ENCODE data around the gene PATE3.

PATE3 gene
- total RNA-seq, result 0 reads per million in 2 donors

DNA sequence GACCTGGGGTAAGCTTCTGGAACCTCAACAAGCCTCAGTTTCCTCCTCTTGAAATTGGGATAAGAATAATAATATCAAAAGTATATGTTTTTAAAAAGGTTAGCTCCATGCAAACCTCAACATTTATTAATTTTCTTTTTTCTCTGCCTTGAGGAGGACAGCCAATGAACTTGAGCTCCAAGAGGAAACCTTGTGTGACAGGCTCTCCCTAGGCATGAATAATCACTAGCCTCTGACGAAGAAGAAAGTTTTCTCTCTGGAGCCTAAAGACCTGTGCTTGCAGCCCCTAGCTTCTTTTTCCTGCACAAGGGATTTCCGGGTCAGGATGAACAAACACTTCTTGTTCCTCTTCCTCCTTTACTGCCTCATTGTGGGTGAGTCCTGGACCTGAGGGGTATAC lies at the start of gene PATE3:
Gene PATE3, plus strand, starts transcription at position 301 of the 400 bp plus-strand sequence. Its CDS starts 25 bp downstream, at position 326.
- DNase-seq, result no peak

GRCh38 chr11:125740617-125741016 lies 47.3 kb upstream of the PATE3 start:
- no peak for DNase-seq

- no peak for DNase-seq
Measured at GRCh38 chr11:125743681-125744080, 44.2 kb upstream of the PATE3 start.

DNA sequence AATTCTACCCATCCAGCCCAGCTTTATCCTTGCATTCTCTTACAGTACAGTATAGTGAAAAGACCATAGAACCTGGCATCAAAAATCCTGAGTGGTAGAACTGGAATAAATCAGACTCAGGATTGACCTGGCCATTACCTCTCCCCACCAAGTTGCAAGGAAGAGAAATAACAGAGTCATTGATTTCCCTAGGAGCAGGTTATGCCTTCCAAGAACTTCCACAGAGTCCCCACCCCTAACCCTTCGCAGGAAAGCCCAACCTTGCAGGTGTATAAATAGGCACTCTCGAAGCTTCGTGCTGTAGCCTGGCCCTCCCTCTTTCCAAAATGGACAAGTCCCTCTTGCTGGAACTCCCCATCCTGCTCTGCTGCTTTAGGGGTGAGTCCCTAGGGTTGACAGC lies 41.9 kb upstream of the PATE3 start, which contains the start of gene PATE1:
Gene PATE1, plus strand, starts transcription at position 301 of the 400 bp plus-strand sequence. Its CDS starts 26 bp downstream, at position 327.
- no peak for DNase-seq

DNA sequence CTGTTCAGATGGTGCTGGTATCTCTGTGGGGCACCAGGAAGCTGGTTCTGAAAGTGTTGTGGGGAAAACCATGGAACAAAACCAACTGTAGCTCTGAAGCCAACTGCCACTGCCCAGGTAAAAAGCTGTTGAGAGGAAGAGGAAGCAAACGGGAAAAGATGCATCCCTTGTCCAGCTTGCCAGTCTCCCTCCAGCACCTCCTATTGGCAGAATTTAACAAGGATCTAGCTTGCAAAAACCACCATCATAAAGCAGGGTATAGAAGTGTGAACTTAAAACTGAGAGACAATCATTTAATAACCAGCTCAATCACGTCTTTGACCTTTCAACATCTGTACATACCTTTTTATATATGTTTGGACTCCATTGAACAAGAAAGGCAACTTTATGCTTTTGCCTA lies 37.3 kb upstream of the PATE3 start:
- DNase-seq, result no peak

GRCh38 chr11:125756050-125756449 lies 31.9 kb upstream of the PATE3 start:
- no peak for DNase-seq

GRCh38 chr11:125762445-125762844 lies 25.5 kb upstream of the PATE3 start:
- DNase-seq, result no peak

DNA sequence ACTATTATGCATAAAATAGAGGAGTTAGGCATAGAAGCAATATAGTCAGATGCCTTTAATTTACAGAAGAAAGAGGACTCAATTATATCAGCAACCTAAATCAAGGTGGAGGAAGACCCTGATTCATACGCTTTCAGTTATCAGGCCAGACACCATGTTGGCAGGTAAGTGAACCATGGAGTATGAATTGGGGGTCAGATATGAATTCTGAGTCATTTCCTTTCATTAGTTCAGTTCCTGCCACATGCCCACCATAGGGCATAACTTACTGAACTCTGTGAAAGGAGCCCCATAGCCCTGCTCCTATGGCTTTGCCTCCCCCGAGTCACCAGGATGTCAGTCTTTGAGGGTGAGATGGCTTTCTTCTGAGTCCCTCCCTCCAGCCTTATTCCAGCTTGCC lies 24.4 kb upstream of the PATE3 start:
- DNase-seq, result no peak

DNA sequence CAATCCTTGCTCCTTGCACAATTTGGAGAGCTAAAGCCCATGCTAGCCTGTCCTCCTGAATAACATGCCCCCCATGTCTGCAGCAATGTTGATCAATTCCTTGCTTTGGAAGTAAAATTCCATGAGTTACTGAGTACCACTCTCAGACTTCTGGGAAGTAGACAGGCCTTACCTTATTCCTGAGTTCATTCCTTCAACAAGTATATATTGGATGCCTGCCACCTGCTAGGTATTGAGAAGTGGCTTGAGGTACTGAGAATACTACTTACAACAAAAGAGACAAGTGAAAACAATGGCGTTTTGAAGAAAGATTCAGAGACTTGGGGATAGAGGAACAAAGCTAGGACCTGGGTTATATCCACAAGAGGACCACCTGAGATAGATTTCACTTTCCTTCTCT lies 21.7 kb upstream of the PATE3 start:
- DNase-seq, result no peak

DNA sequence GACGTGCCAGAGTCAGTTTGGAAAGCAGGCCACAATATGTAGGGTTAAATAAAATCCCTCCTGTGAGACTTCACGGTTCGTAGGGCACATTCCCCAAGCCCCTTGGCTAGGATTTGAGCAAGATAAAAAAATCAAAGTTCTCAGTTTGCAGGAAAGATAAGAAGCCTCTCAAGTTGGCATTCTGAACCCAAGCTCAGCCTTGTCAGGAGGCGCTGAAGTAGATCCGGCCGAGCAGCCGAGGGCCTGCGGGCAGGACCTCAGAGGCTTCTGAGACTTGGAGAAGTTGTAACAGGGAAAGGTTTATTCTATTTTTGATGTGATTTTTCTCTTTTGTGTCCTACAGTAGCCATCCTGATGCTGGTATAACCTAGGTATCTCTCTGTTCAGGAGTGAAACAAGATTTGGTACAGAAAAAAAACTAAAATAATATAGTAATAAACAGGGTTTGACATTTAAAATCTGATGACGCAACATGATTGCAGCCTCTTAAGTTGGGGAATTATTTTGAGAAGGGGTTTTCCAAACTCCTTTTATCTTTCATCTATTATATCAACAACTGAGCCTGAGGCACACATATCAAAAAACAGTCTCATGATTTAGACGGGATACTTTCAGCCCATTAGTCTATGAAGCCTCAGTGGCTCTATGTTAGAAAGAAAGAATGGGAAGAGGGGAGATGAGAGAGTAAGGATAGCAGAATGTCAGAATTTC lies 19.4 kb upstream of the PATE3 start:
- DNase-seq, result no peak

DNA sequence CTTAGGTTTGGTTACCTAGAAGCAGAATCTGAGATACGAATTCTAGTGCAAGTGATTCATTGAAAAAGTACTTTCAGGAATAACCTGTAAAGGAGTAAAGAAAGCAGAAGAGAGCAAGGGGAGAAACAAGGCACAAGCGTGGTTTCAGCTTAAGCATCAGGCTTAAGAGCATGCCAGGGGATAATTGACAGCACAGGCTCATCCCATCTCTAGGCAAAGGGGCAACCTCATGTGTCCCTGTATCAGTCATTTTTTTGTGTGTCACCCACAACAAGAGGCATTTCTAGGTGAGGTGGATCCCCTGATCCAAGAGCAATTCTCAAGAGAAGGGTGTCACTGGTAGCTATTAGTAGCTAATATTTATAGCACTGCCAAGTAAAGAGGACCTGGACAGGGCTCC lies 17.3 kb upstream of the PATE3 start:
- no peak for DNase-seq

- no peak for DNase-seq
Measured at GRCh38 chr11:125772834-125773505, 15.0 kb upstream of the PATE3 start.

DNA sequence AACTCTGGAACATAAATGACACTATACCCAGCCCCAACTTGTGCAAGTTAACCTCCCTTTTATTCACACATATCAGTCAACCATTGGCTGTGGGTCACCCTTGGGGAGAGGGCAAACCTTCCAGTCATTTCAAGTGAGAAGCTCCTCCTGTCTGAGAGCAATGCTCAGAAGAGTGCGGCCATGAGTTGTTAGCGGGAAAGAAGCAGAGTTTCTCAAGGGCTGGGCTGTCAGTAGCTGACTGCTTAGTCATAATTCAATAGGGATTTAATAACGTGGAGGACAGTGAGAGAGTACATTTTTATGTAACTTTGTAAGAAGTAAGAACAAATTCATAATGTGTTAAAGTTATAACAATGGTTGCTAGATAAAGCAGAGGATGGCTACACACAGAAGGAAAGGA lies 14.4 kb upstream of the PATE3 start:
- DNase-seq, result no peak

- DNase-seq, result no peak
Measured at GRCh38 chr11:125777309-125777708, 10.6 kb upstream of the PATE3 start.

- no peak for DNase-seq
Measured at GRCh38 chr11:125778728-125779127, 9.2 kb upstream of the PATE3 start, which contains the start of gene PATE2. Gene PATE2, minus strand, starts transcription at chr11:125778828. Its CDS starts 55 bp downstream, at chr11:125778773.

GRCh38 chr11:125784678-125785077 lies 3.2 kb upstream of the PATE3 start:
- no peak for DNase-seq

DNA sequence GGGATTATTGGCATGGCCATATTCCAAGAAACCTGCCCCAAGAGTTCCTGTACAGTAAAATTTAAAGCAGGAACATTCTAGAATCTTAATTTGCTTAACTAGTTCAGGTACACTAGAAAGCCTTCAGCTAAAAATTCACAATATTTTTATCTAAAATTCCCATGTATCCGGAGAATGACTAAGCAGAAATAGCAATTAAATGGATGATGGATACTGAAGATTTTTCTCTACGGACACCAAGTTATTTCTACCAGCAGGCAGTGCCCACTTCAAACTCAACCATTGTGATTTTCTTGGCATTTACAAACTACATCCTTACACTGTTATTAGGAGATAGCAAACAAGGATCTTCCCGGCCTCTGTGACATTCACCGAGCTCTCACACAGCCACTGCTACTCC lies 2.9 kb downstream of the PATE3 start:
- no peak for DNase-seq

- no peak for DNase-seq
Measured at GRCh38 chr11:125797641-125798040, 9.7 kb downstream of the PATE3 start.

- DNase-seq, result no peak
Measured at GRCh38 chr11:125799808-125800207, 11.9 kb downstream of the PATE3 start.

DNA sequence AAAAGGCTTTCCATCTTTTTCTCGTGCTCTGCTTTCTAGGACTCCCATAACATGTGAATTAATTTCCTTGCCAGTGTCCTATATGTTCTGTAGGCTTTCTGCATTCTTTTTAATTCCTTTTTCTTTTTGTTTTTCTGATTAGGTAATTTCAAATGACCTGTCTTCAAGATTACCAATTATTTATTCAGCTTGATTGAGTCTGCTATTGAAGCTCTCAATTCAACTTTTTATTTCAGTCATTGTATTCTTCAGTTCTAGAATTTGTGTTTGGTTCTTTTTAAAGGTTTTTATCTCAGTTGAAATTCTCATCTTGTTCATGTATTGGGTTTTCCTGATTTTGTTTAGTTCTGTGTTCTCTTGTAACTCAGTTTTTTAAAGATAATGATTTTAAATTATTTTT lies 14.5 kb downstream of the PATE3 start:
- DNase-seq, result no peak

DNA sequence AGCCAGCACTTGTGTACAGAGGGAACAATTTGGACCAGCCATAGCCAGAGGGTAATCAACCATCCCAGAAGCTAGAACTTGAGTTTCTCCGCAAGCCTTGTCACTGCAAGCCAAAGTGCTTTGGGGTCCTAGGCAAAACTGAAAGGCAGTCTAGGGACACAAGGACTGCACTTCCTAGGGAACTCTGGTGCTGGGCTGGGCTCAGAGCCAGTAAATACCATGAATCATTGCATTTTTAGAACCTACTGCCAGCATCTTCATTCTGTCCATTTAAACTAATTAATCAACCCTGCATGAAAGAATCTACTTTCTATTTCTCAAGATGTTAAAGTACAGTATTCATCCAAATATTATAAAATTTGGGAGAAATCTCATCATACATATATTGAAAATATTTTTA lies 20.0 kb downstream of the PATE3 start:
- no peak for DNase-seq

DNA sequence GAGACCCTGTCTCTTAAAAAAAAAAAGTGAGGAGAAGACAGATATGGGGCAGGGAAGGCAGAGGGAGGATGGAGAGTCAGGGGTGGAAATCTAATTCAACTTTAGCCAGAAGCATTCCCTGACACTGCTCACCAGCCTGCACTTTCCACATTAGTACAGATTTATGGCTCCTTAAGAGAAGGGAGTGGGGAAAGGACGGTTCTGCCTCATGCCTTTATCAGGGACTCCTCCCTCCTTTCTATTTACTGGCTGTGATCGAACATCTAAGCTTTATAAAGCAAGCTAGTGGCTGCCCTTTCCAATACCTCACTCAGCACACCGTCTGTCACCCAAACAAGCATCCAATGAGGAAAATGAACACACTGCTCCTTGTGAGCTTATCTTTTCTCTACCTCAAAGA lies 45.1 kb downstream of the PATE3 start, which contains the start of gene PATE4:
Gene PATE4, plus strand, starts transcription at position 301 of the 400 bp plus-strand sequence. Its CDS starts 44 bp downstream, at position 345.
- no peak for DNase-seq

DNA sequence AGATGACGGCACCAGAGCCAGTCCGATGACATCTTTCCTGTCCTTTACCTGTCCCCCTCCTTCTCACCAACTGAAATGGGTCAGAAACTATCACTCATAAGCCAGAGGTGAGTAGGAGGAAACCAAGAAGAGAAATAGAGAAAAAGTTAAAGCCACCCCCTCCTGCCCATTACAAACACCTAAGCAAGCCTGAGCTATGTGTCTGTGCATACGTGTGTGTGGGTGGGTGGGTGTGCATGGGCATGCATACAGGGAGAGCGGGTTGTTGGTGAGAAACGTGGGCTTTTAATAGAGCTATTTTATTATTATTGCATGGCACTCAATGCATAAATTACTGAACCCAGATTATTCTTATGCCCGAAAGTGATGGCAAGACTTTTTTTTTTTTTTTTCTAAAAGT lies 47.8 kb downstream of the PATE3 start:
- no peak for DNase-seq
